CD4-positive, alpha-beta T cell treated with Interleukin-10 for 1 hour (primary cell): ENCODE measurements around the gene SOX14.

ENCODE experiments used
- DNase-seq: peaks from one replicate; pipeline ENCODE4 v3.0.0-alpha.2; 2020

The SOX14 gene

GRCh38 chr3:137764001-137764433 is at the start of gene SOX14:
SOX14 (plus strand) TSS chr3:137764315; CDS start chr3:137764785, 470 bp downstream.
- no peak for DNase-seq

- DNase-seq: no peak
Observed at GRCh38 chr3:137714551-137714950, 49.6 kb upstream of the SOX14 start.

- no peak for DNase-seq
Observed at GRCh38 chr3:137724240-137724639, 39.9 kb upstream of the SOX14 start.

DNA sequence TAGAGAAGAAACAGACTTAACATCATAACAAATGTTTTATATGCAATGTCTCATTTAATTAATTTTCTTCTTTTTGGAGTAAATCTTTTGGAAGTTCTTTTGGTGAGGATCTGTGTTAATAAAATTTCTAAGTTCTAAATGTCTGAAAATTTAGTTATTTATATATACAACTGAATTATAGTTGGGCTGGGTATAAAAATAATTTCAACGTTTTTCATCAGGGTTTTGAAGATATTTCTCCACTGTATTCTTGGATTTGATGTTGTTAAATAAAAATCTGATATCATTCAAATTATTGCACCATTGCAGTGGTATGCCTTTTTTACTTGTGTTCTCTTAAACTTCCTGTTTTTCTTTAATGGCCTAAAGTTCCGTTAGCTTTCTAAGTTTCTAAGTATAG is 26.9 kb upstream of the SOX14 start:
- DNase-seq: no peak

- no peak for DNase-seq
Observed at GRCh38 chr3:137738710-137739109, 25.4 kb upstream of the SOX14 start.

DNA sequence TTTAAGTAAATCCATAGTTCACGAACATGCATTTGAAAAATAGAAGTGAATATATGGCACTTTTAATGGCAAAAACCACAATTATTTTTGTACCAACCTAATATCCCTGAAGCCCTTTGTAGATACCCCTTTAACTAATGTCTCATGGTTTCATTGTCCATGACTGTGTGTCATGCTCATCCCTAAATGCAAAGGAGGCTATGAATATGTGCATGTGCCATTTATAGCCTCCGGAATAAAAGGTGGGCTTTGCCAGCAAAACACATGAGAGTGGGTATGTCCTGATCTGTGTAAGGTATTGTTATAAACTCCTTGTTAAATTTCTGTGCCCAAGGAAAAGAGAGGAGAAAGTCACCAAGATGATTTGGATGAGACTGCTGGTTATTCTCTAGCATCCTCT is 20.5 kb upstream of the SOX14 start:
- DNase-seq: no peak

- DNase-seq: no peak
Observed at GRCh38 chr3:137746808-137747207, 17.3 kb upstream of the SOX14 start.

DNA sequence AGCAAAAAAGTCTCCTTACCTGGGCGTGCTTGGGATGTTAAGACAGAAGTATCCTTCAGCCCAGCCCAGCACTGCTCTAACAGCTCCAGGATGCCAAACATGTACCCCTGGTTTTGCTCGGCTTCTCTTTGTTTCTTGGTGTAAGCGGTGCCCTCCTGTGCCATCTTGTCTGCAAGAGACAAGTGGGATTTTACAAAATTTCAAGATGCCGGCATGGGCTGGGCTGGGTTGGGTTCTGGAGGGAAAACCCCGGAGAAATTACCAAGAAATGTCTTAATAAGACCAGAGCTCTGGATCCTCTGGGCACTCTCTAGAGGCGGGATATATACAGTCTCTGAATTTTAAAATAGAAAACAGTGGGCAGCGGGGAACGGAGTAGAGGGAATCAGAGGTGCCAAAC is 4.6 kb upstream of the SOX14 start:
- DNase-seq: no peak

DNA sequence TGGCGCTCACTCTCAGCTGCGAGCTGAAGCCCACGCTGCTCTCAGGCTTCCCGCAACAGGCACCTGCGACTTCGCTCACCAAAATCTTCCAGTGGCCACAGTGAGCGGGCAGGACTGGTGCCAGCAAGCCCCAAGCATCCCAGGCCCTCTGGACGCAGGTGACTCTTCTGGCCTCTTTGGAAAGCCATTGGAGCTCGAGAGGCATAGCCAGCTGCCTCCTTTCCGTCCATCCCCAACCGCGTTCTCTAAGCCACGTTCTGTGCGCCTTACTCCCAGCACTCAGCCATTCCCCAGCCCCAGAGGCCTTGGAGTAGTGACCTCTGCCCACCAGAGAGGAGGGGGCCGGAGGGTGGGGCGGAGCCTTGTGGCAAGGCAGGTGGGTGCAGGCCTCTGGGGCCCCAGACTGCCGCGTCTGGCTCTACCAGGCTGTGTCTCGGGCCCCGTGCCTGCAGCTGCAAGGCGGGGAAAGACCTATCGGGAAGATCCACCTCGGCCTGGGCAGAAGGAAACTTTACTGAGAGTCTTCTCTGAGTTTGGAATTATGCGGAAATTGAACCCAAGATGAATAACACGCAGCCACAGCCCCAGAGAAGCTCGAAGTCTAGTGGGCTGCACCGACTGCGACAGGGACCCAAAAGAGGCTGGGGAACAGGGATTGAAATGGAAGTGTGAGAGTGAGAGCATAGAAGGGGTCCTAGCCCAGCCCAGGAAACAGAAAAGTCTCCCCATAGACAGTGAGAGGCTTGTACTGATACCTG is 3.6 kb upstream of the SOX14 start:
- no peak for DNase-seq

- DNase-seq: no peak
Observed at GRCh38 chr3:137761099-137761562, 3.0 kb upstream of the SOX14 start.

DNA sequence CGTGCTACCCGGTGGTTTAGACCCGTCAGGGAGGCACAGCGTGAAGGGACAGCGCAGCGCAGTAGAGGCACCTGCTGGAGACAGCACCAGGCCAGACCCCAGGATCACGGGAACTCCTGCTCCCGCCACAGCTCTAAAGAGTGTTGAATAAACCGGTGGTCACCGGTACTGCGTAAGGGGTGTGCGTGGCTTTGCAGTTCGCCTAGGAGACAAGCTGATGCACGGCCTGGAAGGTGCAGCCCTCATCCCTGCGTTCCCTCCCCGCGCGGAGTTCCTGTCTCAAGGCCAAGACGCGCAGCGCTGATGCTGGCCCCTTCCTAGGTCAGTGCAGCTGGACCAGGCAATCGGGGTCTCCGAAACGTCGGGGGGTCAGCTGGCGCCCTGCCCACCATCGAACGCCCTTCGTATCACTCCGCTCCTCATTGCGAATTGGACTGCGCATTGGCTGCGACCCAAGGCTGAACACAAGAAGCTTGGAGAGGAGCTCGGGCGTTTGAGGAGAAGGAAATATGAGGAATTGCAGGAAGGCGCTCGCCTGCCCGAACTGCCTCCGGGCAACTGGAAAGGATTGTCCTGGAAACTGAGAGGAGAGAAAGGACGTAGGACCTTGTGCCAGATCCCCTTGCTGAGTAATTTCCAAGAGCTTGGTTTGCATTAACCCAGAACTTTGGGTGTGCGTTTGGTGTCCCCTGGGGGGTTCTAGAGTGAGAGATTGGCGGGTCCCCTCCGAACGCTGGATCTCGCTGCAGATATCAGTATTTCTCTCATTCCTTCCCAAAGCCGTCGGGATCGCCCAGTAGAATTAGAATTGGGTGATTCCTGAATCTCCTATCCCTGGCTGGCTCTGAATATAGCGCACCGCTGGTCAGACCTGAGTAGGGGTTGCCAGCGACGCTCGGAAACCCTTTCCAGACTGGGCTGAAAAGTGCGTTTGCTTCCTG is 2.3 kb upstream of the SOX14 start:
- no peak for DNase-seq

DNA sequence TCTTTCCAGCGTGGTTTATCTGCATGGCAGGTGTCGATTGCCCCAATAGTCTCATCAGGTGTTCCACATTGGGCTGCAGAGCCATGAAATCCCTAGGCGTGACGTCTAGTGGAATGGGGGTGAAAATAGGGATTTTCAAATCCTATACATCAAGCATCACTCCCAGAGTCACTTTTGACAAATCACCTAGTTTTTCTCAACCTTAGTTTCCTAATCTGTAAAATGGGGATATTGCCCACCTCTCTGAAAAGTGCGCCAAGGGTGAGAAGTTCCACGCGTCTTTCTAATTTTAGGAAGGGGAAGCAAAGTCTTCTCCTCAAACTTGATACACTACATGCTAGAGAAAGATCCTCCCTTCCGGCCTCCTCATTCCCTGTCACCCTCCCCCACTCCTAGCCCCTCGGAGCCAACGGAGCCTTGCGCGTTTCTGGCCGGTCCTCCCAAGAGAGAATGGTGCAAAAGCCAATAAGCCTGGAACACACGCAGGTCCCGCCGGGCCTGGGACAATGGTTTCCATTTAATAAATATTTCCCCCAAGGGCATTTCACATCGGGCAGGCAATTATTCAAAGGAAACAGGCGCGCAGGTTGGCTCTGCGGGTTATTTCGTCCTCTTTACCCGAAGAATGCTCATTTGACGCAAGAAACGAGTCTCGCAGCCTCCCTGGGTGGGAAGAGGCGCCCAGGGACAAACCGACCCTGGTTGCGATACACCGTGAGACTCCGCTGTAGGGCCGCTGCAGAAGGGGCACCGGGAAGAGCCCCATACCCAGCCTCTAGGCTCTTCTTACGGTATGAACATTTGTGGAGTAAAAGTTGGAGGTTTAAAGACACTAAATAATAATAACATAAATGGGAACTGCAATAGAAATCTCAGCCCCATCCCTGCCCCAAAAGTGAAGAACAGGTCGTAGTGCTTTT is 1.2 kb upstream of the SOX14 start:
- no peak for DNase-seq

GRCh38 chr3:137763594-137763938 is 549 bp upstream of the SOX14 start:
- no peak for DNase-seq

- no peak for DNase-seq
Observed at GRCh38 chr3:137764563-137765309, 621 bp downstream of the SOX14 start.

DNA sequence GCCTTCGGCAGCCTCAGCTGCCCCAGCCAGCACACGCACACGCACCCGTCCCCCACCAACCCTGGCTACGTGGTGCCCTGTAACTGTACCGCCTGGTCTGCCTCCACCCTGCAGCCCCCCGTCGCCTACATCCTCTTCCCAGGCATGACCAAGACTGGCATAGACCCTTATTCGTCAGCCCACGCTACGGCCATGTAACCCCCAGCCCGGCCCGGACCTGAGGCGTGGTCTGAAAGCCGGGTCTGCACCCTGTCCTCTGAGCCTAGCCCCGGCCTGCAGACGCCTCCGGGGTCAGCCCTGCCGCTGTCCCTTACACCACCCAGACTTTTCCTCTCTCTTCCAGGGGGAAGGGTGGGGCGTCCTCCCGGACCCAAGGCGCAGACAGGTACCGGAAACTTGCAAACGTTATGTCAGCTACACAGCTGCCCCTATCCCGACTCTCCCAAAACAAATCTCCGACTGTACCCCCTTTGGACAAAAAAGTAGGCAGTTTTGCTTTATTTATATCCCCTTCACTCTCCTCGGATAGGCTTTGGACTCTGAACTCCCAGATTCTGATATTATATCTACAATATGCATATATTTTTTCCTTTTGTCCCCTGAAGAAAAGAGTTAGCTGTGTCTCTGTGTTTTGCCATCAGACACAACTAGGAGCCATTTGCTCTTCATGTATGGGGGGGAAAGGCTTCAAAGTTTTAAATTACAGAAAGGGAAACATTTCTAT is 1.4 kb downstream of the SOX14 start:
- DNase-seq: no peak

GRCh38 chr3:137766041-137766875 is 2.1 kb downstream of the SOX14 start:
- DNase-seq: no peak

GRCh38 chr3:137766876-137767537 is 2.9 kb downstream of the SOX14 start:
- DNase-seq: no peak

GRCh38 chr3:137767538-137768360 is 3.6 kb downstream of the SOX14 start:
- no peak for DNase-seq
